OCI-LY1 (cell line): ENCODE data around the gene ALDH3B2.

Experiments
- H2AFZ ChIP-seq: fragments of 200-600 bp; sonication (generic), shearing (Covaris generic); 2 replicates; pipeline ENCODE4 v1.6.0; 2014; ENCODE audit warnings: antibody characterized with exemption, mild to moderate bottlenecking, low read length
- H3F3A ChIP-seq: fragments of 200-600 bp; sonication (generic), shearing (Covaris generic); 2 replicates; pipeline ENCODE4 v1.6.0; 2014; ENCODE audit warnings: mild to moderate bottlenecking, antibody characterized with exemption, low read length, moderate library complexity; ENCODE audit not compliant: insufficient read depth
- H3K27ac ChIP-seq: fragments of 200-600 bp; sonication (generic); 2 replicates; pipeline ENCODE4 v1.5.1; 2014; ENCODE audit warnings: low read length, mixed run types, mild to moderate bottlenecking, low read depth; ENCODE audit not compliant: poor library complexity, severe bottlenecking
- H3K27me3 ChIP-seq: fragments of 200-600 bp; sonication (generic); 2 replicates; pipeline ENCODE4 v1.6.0; 2014; ENCODE audit warnings: antibody characterized with exemption, mild to moderate bottlenecking, low read length, moderate library complexity; ENCODE audit not compliant: insufficient read depth
- H3K36me3 ChIP-seq: fragments of 200-600 bp; sonication (generic); 2 replicates; pipeline ENCODE4 v1.6.1; 2014; ENCODE audit warnings: mild to moderate bottlenecking, antibody characterized with exemption, low read length, moderate library complexity, mixed read lengths; ENCODE audit not compliant: insufficient read depth
- H3K4me1 ChIP-seq: fragments of 200-600 bp; sonication (generic); 2 replicates; pipeline ENCODE4 v1.5.1; 2014; ENCODE audit warnings: mild to moderate bottlenecking, low read length, moderate library complexity; ENCODE audit not compliant: insufficient read depth, severe bottlenecking
- H3K4me2 ChIP-seq: fragments of 200-600 bp; sonication (generic), shearing (Covaris generic); 2 replicates; pipeline ENCODE4 v1.6.1; 2014; ENCODE audit warnings: low read length
- H3K4me3 ChIP-seq: fragments of 200-600 bp; sonication (generic); 2 replicates; pipeline ENCODE4 v1.5.1; 2014; ENCODE audit warnings: low read length, low read depth, mild to moderate bottlenecking, mixed read lengths; ENCODE audit not compliant: poor library complexity, severe bottlenecking
- H3K79me2 ChIP-seq: fragments of 200-600 bp; shearing (Covaris generic); 2 replicates; pipeline ENCODE4 v1.6.1; 2016; ENCODE audit warnings: mixed run types, low read length, mixed read lengths; ENCODE audit not compliant: insufficient read depth
- H3K9ac ChIP-seq: fragments of 200-600 bp; sonication (generic), shearing (Covaris generic); 2 replicates; pipeline ENCODE4 v1.6.1; 2014; ENCODE audit warnings: mild to moderate bottlenecking, low read length, mixed read lengths
- H3K9me2 ChIP-seq: fragments of 200-600 bp; sonication (generic), shearing (Covaris generic); 2 replicates; pipeline ENCODE4 v1.6.1; 2014; ENCODE audit warnings: low read depth, mild to moderate bottlenecking, low read length, mixed read lengths
- H3K9me3 ChIP-seq: fragments of 200-600 bp; shearing (Covaris generic); 2 replicates; pipeline ENCODE4 v1.6.1; 2014; ENCODE audit warnings: low read length, mixed read lengths
- H4K20me1 ChIP-seq: fragments of 200-600 bp; sonication (generic), shearing (Covaris generic); 2 replicates; pipeline ENCODE4 v1.6.0; 2016; ENCODE audit warnings: mild to moderate bottlenecking, low read length; ENCODE audit not compliant: insufficient read depth
- CTCF ChIP-seq: fragments of 200-600 bp; sonication (generic), shearing (Covaris generic); IDR thresholded peaks from 2 replicates; pipeline ENCODE4 v1.5.1; 2017; ENCODE audit warnings: mild to moderate bottlenecking, antibody characterized with exemption, low read length, moderate library complexity, mixed read lengths
- EZH2 ChIP-seq: fragments of 200-600 bp; sonication (generic), shearing (Covaris generic); IDR thresholded peaks from 2 replicates; pipeline ENCODE4 v1.8.0; 2017; ENCODE audit warnings: borderline replicate concordance, mixed run types, mild to moderate bottlenecking, antibody characterized with exemption, low read length, moderate library complexity, mixed read lengths

ALDH3B2 gene

GRCh38 chr11:67656278-67656922 lies 18.0 kb downstream of the ALDH3B2 start:
- Histone ChIP-seq H3K27ac (no peak overlapping the region), H3K9me2 (no peaks in the 10 kb centered on the region), H3K36me3 (no peaks in the 10 kb centered on the region; the same call in 1 of the 2 replicates), H3K4me1 (no peaks in the 10 kb centered on the region), H3K27me3 (peaks cover 8% of the 10 kb centered on the region; the same call in 1 of the 2 replicates), H3K9me3 (peaks cover 26% of the 10 kb centered on the region), H2AFZ (no peak overlapping the region), H4K20me1 (no peaks in the 10 kb centered on the region), H3K4me3 (no peak overlapping the region), H3K9ac (no peak overlapping the region), H3F3A (no peaks in the 10 kb centered on the region), H3K79me2 (no peaks in the 10 kb centered on the region), H3K4me2 (no peak overlapping the region)
- TF ChIP-seq EZH2 (no peak), CTCF (no peak)

GRCh38 chr11:67654225-67654624 lies 20.2 kb downstream of the ALDH3B2 start:
- H3K4me2 ChIP-seq = no peak overlapping the region
- peaks cover 16% of the 10 kb centered on the region for H3K4me1 ChIP-seq
- H3K27ac ChIP-seq = no peak overlapping the region
- H3K9me2 ChIP-seq = no peaks in the 10 kb centered on the region
- no peak overlapping the region for H3K9ac ChIP-seq
- no peaks in the 10 kb centered on the region for H3K79me2 ChIP-seq
- TF ChIP-seq EZH2 (no peak), CTCF (no peak)
- no peaks in the 10 kb centered on the region; the same call in 1 of the 2 replicates for H3K36me3 ChIP-seq
- H3K9me3 ChIP-seq = peaks cover 26% of the 10 kb centered on the region
- peaks cover 8% of the 10 kb centered on the region; the same call in 1 of the 2 replicates for H3K27me3 ChIP-seq
- no peak overlapping the region for H2AFZ ChIP-seq
- H3K4me3 ChIP-seq = no peak overlapping the region
- no peaks in the 10 kb centered on the region for H3F3A ChIP-seq
- H4K20me1 ChIP-seq = no peaks in the 10 kb centered on the region

DNA sequence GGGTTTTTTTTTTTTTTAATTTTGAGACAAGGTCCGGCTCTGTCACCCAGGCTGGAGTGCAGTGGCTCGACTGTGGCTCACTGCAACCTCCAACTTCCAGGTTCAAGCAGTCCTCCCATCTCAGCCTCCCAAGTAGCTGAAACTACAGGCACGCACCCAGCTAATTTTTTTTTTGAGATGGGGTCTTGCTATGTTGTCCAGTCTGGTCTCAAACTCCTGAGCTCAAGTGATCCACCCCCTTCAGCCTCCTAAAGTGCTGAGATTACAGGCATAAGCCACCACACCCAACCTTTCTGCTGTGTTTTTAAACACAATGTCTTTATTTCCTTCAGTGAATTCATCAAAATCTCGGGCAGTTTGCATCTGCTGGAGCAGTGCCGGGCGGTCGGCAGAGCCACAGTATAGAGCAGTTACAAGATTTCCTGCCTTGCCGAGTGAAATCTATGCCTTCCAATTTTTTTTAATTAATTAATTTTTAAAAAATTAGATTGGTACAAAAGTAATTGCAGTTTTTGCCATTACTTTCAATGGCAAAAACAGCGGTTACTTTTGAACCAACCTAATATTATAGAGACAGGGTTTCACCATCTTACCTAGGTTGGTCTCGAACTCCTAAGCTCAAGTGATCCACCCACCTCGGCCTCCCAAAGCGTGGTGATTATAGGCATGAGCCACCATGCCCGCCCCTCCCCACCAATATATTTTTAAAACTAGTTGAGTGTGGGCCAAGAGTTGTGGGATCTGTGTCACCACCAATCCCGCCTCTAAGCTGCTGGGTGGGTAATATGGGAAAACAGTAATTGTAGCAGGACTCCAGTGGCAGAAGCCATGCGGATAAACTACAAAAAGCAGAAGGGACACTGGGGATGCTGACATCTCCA lies 21.2 kb downstream of the ALDH3B2 start:
- H2AFZ ChIP-seq = no peak overlapping the region

More for the DNA sequence above, 21.2 kb downstream of the ALDH3B2 start:
- TF ChIP-seq EZH2 (no peak), CTCF (no peak)
- no peaks in the 10 kb centered on the region for H3K79me2 ChIP-seq
- H3K27me3 ChIP-seq = peaks cover 8% of the 10 kb centered on the region; the same call in 1 of the 2 replicates
- H4K20me1 ChIP-seq = no peaks in the 10 kb centered on the region
- H3K9me2 ChIP-seq = no peaks in the 10 kb centered on the region
- H3K27ac ChIP-seq = no peak overlapping the region
- no peaks in the 10 kb centered on the region; the same call in 1 of the 2 replicates for H3K36me3 ChIP-seq
- no peak overlapping the region for H3K9ac ChIP-seq
- no peak overlapping the region for H3K4me3 ChIP-seq
- H3K4me2 ChIP-seq = no peak overlapping the region
- H3K9me3 ChIP-seq = peaks cover 26% of the 10 kb centered on the region
- peaks cover 26% of the 10 kb centered on the region for H3K4me1 ChIP-seq
- no peaks in the 10 kb centered on the region for H3F3A ChIP-seq
